HG03039 (cell line): ENCODE measurements around the gene PCYT2.

Source experiments
- ATAC-seq: cut with Tn5 transposase; IDR thresholded peaks from one replicate; pipeline ENCODE4 v1.9.1; 2021; ENCODE audit warnings: mild to moderate bottlenecking, moderate library complexity; ENCODE audit not compliant: unreplicated experiment

The PCYT2 gene

DNA sequence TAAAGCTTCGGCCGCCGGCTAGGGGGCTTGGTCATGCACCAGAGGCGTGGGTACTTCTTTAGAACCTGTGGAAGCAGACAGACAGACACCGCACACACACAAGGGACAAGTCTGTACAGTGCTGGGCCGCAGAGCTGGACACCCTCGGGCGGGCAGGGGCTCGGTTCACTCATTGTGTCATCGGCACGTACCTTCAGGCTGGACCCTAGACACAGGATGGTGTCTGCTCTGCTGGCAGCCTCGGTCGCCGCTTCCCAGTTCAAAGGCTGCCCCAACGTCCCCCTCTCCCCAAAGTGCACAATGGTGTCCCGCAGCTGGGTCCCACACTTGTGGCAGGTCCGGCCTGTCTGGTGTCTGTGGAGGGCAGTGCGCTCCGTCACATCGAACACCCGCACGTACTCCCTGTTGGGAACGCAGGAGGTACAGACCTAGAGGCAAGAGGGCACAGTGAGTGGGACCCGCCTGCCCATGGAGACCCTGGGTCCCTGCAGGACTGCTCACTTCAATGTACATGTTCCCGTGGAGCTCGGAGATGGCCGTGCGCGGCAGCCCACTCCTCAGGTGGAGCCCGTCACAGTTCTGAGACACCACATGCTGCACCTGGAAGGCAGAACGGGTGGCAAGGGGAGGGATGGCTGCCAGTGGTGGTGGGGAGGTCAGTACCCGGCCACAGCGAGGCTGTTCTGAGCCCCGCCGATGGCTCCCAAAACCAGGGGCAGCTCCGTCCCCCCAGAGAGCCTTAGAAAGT lies 3.1 kb upstream of the PCYT2 start:
- no peak for ATAC-seq

DNA sequence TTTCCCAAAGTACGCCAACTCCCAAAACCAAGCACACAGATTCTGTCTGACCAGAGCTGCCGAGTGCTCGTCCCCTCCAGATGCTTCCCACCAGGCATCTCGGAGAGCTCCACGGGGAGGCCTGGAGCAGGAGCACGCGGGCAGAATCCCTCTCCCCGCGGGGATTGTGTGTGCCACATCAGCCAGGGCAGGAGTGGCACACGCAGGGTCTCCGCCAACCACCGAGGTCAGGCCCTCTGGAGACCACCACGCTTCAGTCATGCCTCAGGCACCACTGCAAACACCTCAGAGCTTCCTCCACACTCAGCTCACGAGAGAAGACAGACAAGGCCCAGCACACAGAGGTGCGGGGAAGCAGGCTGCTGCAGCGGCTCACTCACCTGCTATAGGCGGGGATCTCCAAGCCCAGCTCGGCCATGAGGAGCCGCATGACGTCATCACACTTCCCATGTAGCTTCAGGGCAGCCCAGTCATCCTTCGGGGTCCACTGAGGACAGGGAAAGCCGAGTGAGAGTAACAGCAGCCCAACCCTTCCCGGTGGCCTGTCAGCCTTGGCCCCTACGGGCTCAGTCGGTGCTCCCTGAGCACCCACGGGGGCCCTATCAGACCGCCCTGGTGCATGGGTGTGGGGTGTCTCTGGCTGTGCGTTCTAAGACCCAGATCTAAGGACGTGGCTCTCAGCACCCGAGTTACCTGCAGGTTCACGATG lies 2.3 kb upstream of the PCYT2 start:
- no peak for ATAC-seq

DNA sequence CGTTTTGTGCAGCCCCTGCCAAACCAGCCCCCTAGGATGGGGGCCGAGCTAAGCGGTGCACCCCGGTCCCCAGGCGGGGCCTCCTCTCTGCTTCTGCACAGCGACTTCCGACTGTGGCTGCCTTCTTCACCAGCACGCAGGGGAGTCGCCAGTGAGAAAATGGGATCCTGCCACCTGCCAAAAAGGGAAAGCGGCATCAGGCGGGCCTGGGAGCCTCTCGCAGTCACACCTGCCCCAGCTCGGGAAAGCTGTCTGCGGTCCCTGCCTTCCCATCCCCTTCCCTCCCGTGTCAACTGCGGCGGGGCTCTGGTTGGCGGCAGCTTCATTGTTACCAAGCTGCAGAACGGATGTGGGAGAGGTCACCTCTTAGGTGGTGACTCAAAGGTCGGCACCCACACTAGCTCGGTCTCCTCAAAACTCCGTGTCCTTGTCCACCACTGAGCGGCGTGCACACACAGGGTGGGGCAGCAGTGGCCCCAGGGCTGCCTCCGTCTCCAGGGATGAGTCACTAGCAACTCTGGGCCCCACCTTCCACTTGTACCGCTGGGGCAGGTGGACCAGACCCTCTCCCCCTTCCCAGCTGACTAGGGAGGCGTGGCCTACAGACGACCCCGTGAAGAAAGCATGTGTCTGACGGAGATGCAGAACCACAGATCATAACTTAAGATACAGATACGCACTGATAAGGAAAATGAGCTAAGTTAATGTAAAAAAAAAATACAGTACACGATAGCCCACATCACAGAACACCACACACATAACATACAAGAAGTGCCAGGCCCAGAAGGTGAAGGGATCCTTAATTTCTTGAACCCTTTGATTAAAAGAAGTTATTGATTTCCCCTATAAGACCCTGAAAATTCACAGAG lies 1.5 kb upstream of the PCYT2 start:
- no peak for ATAC-seq

DNA sequence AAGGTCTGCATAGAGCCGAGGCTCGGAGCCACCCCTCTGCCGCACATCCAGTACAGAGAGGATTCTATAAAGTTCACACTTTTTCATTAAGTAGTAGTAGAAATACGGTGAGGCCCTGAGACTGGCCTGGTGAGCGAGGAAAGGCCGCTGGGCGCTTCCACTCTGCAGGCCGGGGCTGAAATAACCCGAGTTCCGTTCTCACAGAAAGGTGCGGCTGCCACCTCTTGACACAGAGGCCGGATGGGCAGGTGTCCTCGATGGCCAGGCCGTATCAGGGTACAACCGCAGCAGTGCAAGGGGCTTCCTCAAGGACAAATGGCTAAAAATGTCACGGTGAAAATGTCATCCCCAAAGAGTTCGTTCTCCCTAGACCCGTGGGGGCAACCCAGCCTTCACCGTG lies 770 bp upstream of the PCYT2 start:
- ATAC-seq = no peak

DNA sequence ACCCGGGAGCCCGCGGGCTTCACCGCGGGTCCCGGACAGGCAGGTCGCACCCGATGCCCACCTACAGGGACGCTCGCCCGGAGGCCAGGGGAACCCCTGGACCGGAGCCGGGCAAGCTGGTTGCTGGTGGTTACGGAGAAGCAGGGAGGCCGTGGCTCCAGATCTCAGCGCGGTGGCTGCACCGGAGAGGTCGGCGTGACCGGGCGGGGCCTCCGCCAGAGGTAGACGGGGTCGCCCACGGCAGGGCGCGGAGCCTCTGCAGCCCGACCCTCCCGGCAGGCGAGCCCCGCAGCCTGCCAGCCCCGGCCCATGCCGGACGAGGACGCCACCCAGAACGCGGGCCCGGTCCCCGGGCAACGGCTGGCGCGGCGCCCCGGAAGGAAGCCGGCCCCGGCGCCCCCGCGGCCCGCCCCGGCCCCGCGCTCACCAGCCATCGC lies 341 bp downstream of the PCYT2 start:
- peak; percentile 21 for ATAC-seq

- ATAC-seq = no peak
Observed at GRCh38 chr17:81909966-81910839, 996 bp downstream of the PCYT2 start.

DNA sequence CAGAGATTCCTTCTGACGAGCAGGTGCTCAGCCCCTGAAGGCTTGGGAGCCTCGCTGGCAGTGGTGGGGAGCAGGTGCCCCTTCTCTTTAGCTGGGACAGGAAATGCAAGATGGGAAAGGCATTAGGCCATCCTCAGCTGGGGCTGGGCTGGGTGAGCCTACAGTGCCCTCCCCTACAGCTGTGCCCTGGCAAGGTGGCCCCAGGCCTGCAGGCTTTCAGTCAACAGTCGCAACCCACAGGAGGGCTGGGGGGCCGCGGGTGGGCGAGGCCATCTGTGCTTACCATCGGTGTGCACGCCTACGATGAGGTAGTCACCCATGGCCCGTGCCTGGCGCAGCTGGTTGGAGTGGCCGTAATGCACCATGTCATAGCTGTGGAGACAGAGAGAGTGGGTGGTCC lies 2.0 kb downstream of the PCYT2 start:
- ATAC-seq = no peak

GRCh38 chr17:81908793-81909192 lies 2.4 kb downstream of the PCYT2 start:
- ATAC-seq = no peak

DNA sequence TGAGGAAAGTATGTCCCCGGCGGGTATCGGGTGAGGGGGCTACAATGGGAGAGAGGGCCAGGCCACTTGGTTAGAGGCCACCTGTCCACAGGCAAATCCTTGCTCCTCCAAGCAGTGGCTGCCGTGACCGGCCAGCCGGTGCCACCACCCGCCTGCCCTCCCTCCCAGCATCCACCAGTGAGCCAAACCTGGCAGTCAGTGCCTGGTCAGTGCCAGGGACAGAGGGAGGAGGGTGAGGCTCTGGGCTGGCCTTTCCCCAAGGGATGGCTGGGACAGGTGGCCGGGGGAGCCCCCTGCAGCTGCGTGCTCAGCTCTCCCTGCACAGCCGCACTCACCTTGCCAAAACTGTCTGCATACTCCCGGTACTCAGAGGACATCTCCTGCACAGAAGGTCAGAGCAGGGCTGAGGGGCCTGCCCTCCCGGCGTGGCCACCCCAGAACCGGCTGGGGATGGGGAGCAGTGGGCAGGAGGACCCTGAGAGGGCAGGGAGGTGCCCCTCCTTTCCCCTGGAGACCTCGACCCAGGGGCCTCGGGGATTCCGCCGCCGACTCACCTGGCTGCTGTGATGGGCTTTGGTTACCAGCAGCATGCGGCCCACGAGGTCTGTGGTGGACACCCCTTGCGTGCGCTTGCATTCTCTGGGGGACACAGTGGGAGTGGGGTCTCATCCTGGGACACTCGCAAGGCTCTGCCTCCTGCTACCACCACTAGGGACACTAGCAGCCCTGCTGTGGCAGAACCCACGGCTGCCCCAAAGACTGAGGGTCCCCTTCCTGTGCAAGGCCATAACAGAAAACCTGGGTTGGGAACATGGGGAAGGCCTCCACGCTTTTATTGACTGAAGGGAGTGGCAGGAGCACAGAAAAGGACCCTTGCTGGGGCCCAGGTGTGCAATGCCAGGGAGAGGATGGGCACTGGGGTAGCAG lies 3.7 kb downstream of the PCYT2 start:
- no peak for ATAC-seq

DNA sequence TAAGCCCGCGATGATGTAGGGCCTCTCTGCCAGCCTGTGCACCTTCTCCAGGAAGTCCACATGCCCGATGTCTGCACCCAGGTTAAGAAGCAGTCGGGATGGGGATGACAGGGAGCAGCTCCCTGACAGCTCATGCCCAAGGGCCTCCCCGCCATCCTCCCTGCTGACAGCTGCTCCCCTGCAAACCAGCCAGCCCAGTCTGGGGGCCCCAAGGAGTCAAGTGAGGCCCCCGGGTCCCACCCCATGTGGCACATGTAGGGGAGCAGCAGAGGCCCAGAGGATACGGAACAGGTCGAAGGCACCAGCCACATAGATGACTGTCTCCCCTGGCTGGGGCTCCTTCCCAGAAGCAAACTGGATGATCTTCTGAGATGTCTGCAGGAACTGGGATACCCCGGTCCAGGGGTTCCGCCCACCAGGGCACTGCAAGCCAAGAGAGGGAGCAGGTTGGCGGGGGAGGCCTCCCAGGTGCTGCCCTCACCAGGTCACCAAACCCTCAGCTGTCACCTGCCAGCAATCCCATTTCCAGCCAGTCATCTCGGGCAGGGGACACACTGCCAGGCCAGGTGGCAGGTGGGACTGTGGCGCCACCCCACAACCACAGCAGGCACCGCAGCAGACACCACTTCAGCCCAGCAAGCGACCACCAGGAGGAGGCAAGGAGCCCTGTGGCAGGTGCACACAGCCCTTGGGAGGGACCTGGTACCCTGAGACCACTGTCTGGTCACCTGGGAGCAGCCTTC lies 4.6 kb downstream of the PCYT2 start:
- no peak for ATAC-seq

GRCh38 chr17:81905993-81906392 lies 5.2 kb downstream of the PCYT2 start:
- no peak for ATAC-seq

GRCh38 chr17:81905424-81905875 lies 5.7 kb downstream of the PCYT2 start:
- no peak for ATAC-seq

DNA sequence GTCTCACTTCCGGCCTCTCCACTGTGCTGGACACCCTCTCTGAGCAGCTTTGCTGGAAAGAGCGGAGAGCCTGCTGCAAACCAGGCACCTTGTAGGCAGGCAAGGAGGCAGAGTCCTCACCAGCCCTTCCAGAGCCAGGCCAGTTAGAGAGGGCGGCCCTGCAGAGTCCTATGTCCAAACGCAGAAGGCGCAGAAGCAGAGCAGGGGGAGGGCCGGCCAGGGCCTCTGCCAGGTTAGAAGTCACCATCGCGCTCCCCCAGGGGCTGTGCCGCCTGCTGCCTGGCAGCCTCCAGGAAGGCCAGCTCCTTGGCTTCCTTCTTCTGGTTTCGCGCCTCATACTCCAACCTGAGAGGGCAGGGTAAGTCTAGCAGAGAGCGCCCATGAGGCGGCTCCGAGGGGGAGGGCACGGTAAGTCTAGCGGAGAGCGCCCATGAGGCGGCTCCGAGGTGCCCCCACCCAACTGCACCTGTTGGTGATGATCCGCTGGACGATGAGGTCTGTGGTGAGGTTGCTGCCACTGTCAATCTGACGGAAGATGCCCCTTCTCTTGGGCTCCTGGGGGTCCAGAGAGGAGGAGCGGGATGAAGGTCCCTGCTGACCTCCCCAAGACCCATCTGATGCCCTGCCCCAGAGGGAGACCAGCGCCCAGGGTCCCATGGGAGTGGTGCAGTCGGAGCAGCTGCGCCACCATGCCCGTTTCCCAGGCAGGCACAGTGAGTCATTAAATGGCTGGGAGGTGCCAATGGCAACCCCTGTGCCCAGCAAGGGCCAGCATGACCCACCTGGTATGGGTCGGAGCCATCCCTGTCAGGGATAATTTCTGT lies 6.4 kb downstream of the PCYT2 start:
- no peak for ATAC-seq

DNA sequence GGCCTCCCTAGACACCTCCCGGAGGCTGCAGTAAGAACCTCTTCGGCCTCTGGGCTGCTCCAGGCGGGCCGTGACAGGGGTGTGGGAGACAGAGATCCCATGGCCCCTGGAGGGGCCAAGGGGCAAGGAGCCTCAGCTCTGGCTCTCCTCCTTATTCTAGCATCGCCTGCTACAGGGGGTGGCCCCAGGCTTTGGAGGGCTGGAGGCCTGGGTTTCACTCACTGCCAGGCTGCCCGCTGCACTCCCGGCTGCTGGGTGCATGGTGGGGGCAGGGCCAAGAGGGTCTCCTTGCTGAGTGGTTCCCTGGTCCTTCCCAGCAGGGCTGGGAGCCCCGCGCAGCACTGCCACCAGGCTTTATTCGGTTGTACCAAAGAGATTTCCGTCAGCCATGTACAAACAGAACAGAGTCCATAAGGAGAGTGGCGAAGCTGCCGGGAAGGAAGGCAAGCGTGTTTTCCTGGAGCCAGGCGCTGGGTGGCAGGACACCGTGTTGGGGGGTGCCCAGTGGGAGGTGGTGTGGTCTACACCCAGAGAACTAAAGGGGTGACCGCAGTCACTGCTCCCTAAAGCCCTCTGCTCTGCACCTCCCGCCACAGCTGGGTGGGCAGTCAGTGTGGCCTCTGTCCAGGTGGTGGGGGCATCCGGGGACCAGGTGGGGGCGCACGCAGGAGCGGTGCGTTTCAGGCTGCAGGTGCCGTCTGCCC lies 7.2 kb downstream of the PCYT2 start:
- no peak for ATAC-seq

DNA sequence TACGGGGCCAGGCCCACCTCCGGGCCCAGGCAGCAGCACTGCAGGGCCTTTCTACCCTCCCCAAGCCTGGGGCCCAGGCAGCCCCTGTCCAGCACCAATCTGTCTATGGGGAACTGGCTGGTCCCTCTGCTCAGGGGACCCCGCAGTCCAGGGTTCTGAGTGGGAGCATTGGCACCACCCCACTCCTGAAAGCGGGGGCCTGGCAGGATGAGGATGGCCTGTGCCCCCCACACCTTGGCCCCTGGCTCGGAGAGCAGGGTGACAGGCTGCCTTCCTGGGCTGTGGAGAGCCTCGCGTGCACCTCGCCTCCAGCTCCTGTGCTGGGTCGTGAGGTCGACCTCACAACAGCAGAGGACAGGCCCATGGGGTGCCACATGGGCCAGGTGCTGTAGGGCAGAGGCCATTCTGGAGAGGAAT lies 7.8 kb downstream of the PCYT2 start:
- ATAC-seq = no peak

- ATAC-seq = no peak
Observed at GRCh38 chr17:81902653-81903414, 8.4 kb downstream of the PCYT2 start.
